Gastroesophageal sphincter (tissue), 3 donors: ENCODE measurements around the gene PCDH12.

Experiments used
- POLR2A ChIP-seq, 2 donors: fragments of 450-650 bp; IDR thresholded peaks; one replicate each; pipeline ENCODE4 v1.6.1; 2017; ENCODE audit warnings: antibody characterized with exemption in 2 of 2, mild to moderate bottlenecking in 2 of 2, moderate library complexity in 1 of 2
- TF ChIP-seq, protein P1 (sequence below), 4 experiments: fragments of 200-600 bp in 2 of 4; fragments of 450-650 bp in 2 of 4; sonication (generic) in 1 of 4; IDR thresholded peaks; one replicate each; pipeline ENCODE4 v1.5.1; 2017 to 2019; ENCODE audit warnings: antibody characterized with exemption in 4 of 4, mild to moderate bottlenecking in 2 of 4, moderate library complexity in 2 of 4

DNA sequence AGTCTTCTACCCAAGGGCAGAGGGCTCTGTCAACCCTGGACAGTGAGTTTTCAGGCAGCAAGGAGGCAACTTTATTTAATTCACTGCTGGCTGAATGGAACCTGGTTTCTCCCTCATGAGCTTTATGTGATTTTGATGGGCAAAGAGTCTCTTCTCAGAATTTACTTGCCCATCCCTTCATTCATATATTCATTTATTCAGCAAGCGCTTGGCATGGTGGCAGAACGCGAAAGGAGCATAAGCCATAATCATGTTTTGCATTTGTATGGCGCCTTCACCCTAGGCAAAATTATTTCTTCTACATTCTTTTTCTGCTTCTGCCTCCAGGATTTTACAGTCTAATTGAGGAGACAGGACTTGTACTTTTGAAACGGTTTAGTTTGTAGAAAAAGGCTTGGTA is 26.3 kb downstream of the PCDH12 start:
- TF ChIP-seq, protein P1, sequence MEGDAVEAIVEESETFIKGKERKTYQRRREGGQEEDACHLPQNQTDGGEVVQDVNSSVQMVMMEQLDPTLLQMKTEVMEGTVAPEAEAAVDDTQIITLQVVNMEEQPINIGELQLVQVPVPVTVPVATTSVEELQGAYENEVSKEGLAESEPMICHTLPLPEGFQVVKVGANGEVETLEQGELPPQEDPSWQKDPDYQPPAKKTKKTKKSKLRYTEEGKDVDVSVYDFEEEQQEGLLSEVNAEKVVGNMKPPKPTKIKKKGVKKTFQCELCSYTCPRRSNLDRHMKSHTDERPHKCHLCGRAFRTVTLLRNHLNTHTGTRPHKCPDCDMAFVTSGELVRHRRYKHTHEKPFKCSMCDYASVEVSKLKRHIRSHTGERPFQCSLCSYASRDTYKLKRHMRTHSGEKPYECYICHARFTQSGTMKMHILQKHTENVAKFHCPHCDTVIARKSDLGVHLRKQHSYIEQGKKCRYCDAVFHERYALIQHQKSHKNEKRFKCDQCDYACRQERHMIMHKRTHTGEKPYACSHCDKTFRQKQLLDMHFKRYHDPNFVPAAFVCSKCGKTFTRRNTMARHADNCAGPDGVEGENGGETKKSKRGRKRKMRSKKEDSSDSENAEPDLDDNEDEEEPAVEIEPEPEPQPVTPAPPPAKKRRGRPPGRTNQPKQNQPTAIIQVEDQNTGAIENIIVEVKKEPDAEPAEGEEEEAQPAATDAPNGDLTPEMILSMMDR (IDR thresholded peaks at IDR 0.05) = no peak
- no peak for TF ChIP-seq POLR2A (IDR thresholded peaks at IDR 0.05)
